ENCODE data around the gene SHROOM2.

- TF ChIP-seq, protein P1, sequence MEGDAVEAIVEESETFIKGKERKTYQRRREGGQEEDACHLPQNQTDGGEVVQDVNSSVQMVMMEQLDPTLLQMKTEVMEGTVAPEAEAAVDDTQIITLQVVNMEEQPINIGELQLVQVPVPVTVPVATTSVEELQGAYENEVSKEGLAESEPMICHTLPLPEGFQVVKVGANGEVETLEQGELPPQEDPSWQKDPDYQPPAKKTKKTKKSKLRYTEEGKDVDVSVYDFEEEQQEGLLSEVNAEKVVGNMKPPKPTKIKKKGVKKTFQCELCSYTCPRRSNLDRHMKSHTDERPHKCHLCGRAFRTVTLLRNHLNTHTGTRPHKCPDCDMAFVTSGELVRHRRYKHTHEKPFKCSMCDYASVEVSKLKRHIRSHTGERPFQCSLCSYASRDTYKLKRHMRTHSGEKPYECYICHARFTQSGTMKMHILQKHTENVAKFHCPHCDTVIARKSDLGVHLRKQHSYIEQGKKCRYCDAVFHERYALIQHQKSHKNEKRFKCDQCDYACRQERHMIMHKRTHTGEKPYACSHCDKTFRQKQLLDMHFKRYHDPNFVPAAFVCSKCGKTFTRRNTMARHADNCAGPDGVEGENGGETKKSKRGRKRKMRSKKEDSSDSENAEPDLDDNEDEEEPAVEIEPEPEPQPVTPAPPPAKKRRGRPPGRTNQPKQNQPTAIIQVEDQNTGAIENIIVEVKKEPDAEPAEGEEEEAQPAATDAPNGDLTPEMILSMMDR (IDR thresholded peaks at IDR 0.05), result no peak
- TF ChIP-seq POLR2A (IDR thresholded peaks at IDR 0.05), result no peak
These were observed 28.1 kb upstream of the SHROOM2 start for GRCh38 chrX:9758021-9758638.

All from esophagus squamous epithelium (tissue), 4 donors.